Liver (tissue), 9 donors: ENCODE data around the gene SLPI. TPM values are rescaled to one million over a fixed set of nuclear protein-coding genes. Genes with fewer than 3 reads are reported as not detected.

Experiments
- DNase-seq: peaks from one replicate; pipeline ENCODE4 v3.0.0-alpha.2; 2017; ENCODE audit warnings: low spot score
- H3K27ac ChIP-seq, 2 donors: one replicate each; pipeline ENCODE4 v1.7.0; 2013; ENCODE audit warnings: inconsistent platforms in 2 of 2, low read length in 2 of 2, control low read depth in 1 of 2, low read depth in 1 of 2, mild to moderate bottlenecking in 1 of 2
- H3K27me3 ChIP-seq, 4 donors: one replicate each; pipeline versions ENCODE4 v1.6.1 to v1.7.0; 2013; ENCODE audit warnings: low read length in 3 of 4, inconsistent platforms in 1 of 4, mild to moderate bottlenecking in 1 of 4, moderate library complexity in 1 of 4; ENCODE audit not compliant: control insufficient read depth in 4 of 4, insufficient read depth in 4 of 4
- H3K36me3 ChIP-seq, 4 donors: one replicate each; pipeline versions ENCODE4 v1.6.1 to v1.7.0; 2013; ENCODE audit warnings: low read length in 3 of 4, mild to moderate bottlenecking in 3 of 4, low read depth in 1 of 4, moderate library complexity in 1 of 4; ENCODE audit not compliant: control insufficient read depth in 4 of 4, insufficient read depth in 3 of 4
- H3K4me1 ChIP-seq, 4 donors: one replicate each; pipeline versions ENCODE4 v1.6.1 to v1.7.0; 2013; ENCODE audit warnings: low read length in 3 of 4, mild to moderate bottlenecking in 3 of 4, moderate library complexity in 1 of 4; ENCODE audit not compliant: control insufficient read depth in 4 of 4, insufficient read depth in 4 of 4
- H3K4me3 ChIP-seq, 3 donors: one replicate each; pipeline versions ENCODE4 v1.6.1 to v1.7.0; 2013; ENCODE audit warnings: low read length in 3 of 3, control low read depth in 1 of 3, low read depth in 1 of 3, mild to moderate bottlenecking in 1 of 3
- H3K9ac ChIP-seq, 2 donors: one replicate each; pipeline ENCODE4 v1.7.0; 2013; ENCODE audit warnings: low read length in 2 of 2, mild to moderate bottlenecking in 2 of 2, moderate library complexity in 2 of 2, control low read depth in 1 of 2, low read depth in 1 of 2
- H3K9me3 ChIP-seq, 4 donors: one replicate each; pipeline versions ENCODE4 v1.6.1 to v1.7.0; 2013; ENCODE audit warnings: low read length in 3 of 4; ENCODE audit not compliant: control insufficient read depth in 4 of 4
- EGR1 ChIP-seq, 2 donors: IDR thresholded peaks; 2 replicates each; pipeline ENCODE4 v1.6.1; 2016 to 2018; ENCODE audit warnings: antibody characterized with exemption in 2 of 2, low read depth in 2 of 2
- FOXA1 ChIP-seq: IDR thresholded peaks from 2 replicates; pipeline ENCODE4 v1.6.1; 2016; ENCODE audit warnings: antibody characterized with exemption
- FOXA2 ChIP-seq: IDR thresholded peaks from 2 replicates; pipeline ENCODE4 v1.6.1; 2016; ENCODE audit warnings: antibody characterized with exemption
- GABPA ChIP-seq, 2 donors: IDR thresholded peaks in 1 of 2; conservative IDR thresholded peaks in 1 of 2; 2 replicates each; pipeline ENCODE4 v1.6.1; 2016; ENCODE audit warnings: antibody characterized with exemption in 2 of 2, mild to moderate bottlenecking in 1 of 2, moderate library complexity in 1 of 2
- HNF4A ChIP-seq, 2 donors: conservative IDR thresholded peaks; 2 replicates each; pipeline ENCODE4 v1.6.1; 2016; ENCODE audit warnings: antibody characterized with exemption in 2 of 2, mild to moderate bottlenecking in 2 of 2
- MAX ChIP-seq: IDR thresholded peaks from 2 replicates; pipeline ENCODE4 v1.6.1; 2016; ENCODE audit warnings: antibody characterized with exemption
- NR2F2 ChIP-seq: IDR thresholded peaks from 2 replicates; pipeline ENCODE4 v1.6.1; 2016; ENCODE audit warnings: antibody characterized with exemption
- RAD21 ChIP-seq, 2 donors: IDR thresholded peaks; 2 replicates each; pipeline ENCODE4 v1.6.1; 2016; ENCODE audit warnings: antibody characterized with exemption in 2 of 2, mild to moderate bottlenecking in 2 of 2
- RXRA ChIP-seq, 2 donors: IDR thresholded peaks; 2 replicates each; pipeline ENCODE4 v1.6.1; 2017 to 2018; ENCODE audit warnings: antibody characterized with exemption in 2 of 2, mild to moderate bottlenecking in 1 of 2
- TAF1 ChIP-seq: conservative IDR thresholded peaks from 2 replicates; pipeline ENCODE4 v1.6.1; 2016; ENCODE audit warnings: antibody characterized with exemption, mild to moderate bottlenecking
- YY1 ChIP-seq: IDR thresholded peaks from 2 replicates; pipeline ENCODE4 v1.6.1; 2016; ENCODE audit warnings: antibody characterized with exemption, mild to moderate bottlenecking
- ZBTB33 ChIP-seq: IDR thresholded peaks from 2 replicates; pipeline ENCODE4 v1.6.1; 2016; ENCODE audit warnings: antibody characterized with exemption
- WGBS: extraction: QIAGEN DNeasy Blood & Tissue Kit; methylation state at CpG from one replicate; pipeline ENCODE4 v1.1.7; 2013; 5-methylcytosine and 5-hydroxymethylcytosine counted together
- polyA plus RNA-seq, 2 donors: library from polyadenylated mRNA; stranded (reverse) in 1 of 2; unstranded in 1 of 2; fragments of 200-250 nt in 1 of 2; fragments of >200 nt in 1 of 2; fragmentation: Nextera tagmentation in 1 of 2; extraction: Ambion mirVana in 1 of 2; gene quantifications; one replicate each; pipeline versions ENCODE4 v1.2.1 to v1.2.3, GENCODE V29; 2013 to 2015
- total RNA-seq, 2 donors: library from RNA; depleted of rRNA; stranded (reverse); fragments of >200 nt; gene quantifications; one replicate each; pipeline ENCODE4 v1.2.3, GENCODE V29; 2014
- TF ChIP-seq, protein P1 (sequence below): IDR thresholded peaks from 2 replicates; pipeline ENCODE4 v1.6.1; 2016; ENCODE audit warnings: antibody characterized with exemption, mild to moderate bottlenecking
- TF ChIP-seq, protein P2 (sequence below): fragments of 150-350 bp; IDR thresholded peaks from 2 replicates; pipeline ENCODE4 v1.5.1; 2017; ENCODE audit warnings: improper control_type of control experiment, low read depth, low read length; ENCODE audit not compliant: missing input control
- donor health status: healthy.
- donor health status: healthy.
- donor health status: healthy.
- donor health status: healthy.
- donor health status: healthy.

SLPI gene
- total and polyA plus RNA-seq, 4 donors, result 1.9 to 308 (median 93.9) TPM

- TF ChIP-seq, protein P1, sequence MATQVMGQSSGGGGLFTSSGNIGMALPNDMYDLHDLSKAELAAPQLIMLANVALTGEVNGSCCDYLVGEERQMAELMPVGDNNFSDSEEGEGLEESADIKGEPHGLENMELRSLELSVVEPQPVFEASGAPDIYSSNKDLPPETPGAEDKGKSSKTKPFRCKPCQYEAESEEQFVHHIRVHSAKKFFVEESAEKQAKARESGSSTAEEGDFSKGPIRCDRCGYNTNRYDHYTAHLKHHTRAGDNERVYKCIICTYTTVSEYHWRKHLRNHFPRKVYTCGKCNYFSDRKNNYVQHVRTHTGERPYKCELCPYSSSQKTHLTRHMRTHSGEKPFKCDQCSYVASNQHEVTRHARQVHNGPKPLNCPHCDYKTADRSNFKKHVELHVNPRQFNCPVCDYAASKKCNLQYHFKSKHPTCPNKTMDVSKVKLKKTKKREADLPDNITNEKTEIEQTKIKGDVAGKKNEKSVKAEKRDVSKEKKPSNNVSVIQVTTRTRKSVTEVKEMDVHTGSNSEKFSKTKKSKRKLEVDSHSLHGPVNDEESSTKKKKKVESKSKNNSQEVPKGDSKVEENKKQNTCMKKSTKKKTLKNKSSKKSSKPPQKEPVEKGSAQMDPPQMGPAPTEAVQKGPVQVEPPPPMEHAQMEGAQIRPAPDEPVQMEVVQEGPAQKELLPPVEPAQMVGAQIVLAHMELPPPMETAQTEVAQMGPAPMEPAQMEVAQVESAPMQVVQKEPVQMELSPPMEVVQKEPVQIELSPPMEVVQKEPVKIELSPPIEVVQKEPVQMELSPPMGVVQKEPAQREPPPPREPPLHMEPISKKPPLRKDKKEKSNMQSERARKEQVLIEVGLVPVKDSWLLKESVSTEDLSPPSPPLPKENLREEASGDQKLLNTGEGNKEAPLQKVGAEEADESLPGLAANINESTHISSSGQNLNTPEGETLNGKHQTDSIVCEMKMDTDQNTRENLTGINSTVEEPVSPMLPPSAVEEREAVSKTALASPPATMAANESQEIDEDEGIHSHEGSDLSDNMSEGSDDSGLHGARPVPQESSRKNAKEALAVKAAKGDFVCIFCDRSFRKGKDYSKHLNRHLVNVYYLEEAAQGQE, result no peak
- TF ChIP-seq MAX (no peak), RAD21 (IDR thresholded peaks at IDR 0.05) (no peak)
Observed at GRCh38 chr20:45291526-45291925, 37.2 kb upstream of the SLPI start (continued).

GRCh38 chr20:45290677-45291355 lies 36.5 kb upstream of the SLPI start:
- no peak overlapping the region for H3K9ac ChIP-seq
- H3K9me3 ChIP-seq, result no peaks in the 10 kb centered on the region
- H3K27ac ChIP-seq, result no peak overlapping the region

More at GRCh38 chr20:45290677-45291355, 36.5 kb upstream of the SLPI start:
- whole genome bisulfite sequencing, result 20% methylated on average over 8 of the region's 8 CpGs
- DNase-seq, result peak; percentile 70
- Histone ChIP-seq H3K4me1 (peaks cover 0 to 12% (median 6%) of the 10 kb centered on the region in 4 donors), H3K4me3 (no peak overlapping the region), H3K36me3 (no peaks in the 10 kb centered on the region), H3K27me3 (peaks cover 0 to 2% (median 0%) of the 10 kb centered on the region in 4 donors)
- TF ChIP-seq NR2F2 (peak; percentile 83), MAX (no peak), EGR1 (IDR thresholded peaks at IDR 0.05; ENCODE audit: low read depth in 2 of 2) (no peak), RXRA (IDR thresholded peaks at IDR 0.05) (no peak), YY1 (no peak), FOXA1 (no peak), HNF4A (conservative IDR thresholded peaks at IDR 0.05) (no peak), GABPA (IDR thresholded peaks at IDR 0.05 in 1 of 2, conservative IDR thresholded peaks at IDR 0.05 in 1 of 2) (no peak), FOXA2 (no peak), ZBTB33 (no peak), TAF1 (no peak), RAD21 (IDR thresholded peaks at IDR 0.05) (peak; percentile 93 to 95)
- TF ChIP-seq, protein P1, result no peak
- TF ChIP-seq, protein P2, sequence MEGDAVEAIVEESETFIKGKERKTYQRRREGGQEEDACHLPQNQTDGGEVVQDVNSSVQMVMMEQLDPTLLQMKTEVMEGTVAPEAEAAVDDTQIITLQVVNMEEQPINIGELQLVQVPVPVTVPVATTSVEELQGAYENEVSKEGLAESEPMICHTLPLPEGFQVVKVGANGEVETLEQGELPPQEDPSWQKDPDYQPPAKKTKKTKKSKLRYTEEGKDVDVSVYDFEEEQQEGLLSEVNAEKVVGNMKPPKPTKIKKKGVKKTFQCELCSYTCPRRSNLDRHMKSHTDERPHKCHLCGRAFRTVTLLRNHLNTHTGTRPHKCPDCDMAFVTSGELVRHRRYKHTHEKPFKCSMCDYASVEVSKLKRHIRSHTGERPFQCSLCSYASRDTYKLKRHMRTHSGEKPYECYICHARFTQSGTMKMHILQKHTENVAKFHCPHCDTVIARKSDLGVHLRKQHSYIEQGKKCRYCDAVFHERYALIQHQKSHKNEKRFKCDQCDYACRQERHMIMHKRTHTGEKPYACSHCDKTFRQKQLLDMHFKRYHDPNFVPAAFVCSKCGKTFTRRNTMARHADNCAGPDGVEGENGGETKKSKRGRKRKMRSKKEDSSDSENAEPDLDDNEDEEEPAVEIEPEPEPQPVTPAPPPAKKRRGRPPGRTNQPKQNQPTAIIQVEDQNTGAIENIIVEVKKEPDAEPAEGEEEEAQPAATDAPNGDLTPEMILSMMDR, result peak; percentile 87
